Caco-2 (cell line): ENCODE results near the gene HOXB8. TPM values are rescaled to one million over a fixed set of nuclear protein-coding genes. Genes with fewer than 3 reads are reported as not detected.

Experiments
- BruUV-seq: library from RNA; stranded (reverse); fragments of 400-500 nt; replicated peaks from 2 replicates; lab custom pipeline; 2021; lab: Mats Ljungman, UMichigan
- CTCF ChIA-PET: fragments of 300-600 bp; sonication (Branson Sonifier 250); formaldehyde crosslinking; loops from one replicate; lab custom pipeline; 2022; ENCODE audit warnings: antibody characterized with exemption; lab: Charles Lee
- POLR2A ChIA-PET: fragments of 300-600 bp; sonication (Branson Sonifier 250); formaldehyde crosslinking; loops from one replicate; lab custom pipeline; 2022; ENCODE audit warnings: antibody characterized with exemption; lab: Charles Lee
- DNase-seq, 2 experiments: peaks; one replicate each; pipeline versions ENCODE4 v3.0.0 to v3.0.0-alpha.2; 2020 to 2022
- H3K27me3 ChIP-seq: replicated peaks from 2 replicates; pipeline ENCODE4 v1.6.0; 2011; ENCODE audit warnings: low read length; ENCODE audit not compliant: control insufficient read depth, insufficient read depth
- H3K36me3 ChIP-seq: 2 replicates; pipeline ENCODE4 v1.5.1; 2011; ENCODE audit warnings: low read length; ENCODE audit not compliant: control insufficient read depth, insufficient read depth
- H3K4me1 ChIP-seq: fragments of 250-450 bp; sonication (Bioruptor Pico); 2 replicates; pipeline ENCODE4 v1.5.1; 2020; ENCODE audit warnings: mild to moderate bottlenecking
- H3K4me3 ChIP-seq: 2 replicates; pipeline ENCODE4 v1.5.1; 2011; ENCODE audit warnings: low read depth, mild to moderate bottlenecking, control low read depth, low read length
- H3K9me3 ChIP-seq: fragments of 250-450 bp; sonication (Bioruptor Pico); 2 replicates; pipeline ENCODE4 v1.5.1; 2020; ENCODE audit warnings: mild to moderate bottlenecking, moderate library complexity
- H3K27ac Mint-ChIP-seq: one replicate; pipeline ENCODE4 v1.8.0; 2022; ENCODE audit warnings: mixed read lengths; ENCODE audit not compliant: unreplicated experiment
- H3K27me3 Mint-ChIP-seq: one replicate; pipeline ENCODE4 v1.8.0; 2022; ENCODE audit warnings: mixed read lengths; ENCODE audit not compliant: insufficient read depth, unreplicated experiment
- H3K36me3 Mint-ChIP-seq: one replicate; pipeline ENCODE4 v1.8.0; 2022; ENCODE audit warnings: mild to moderate bottlenecking, mixed read lengths; ENCODE audit not compliant: insufficient read depth, unreplicated experiment
- H3K4me1 Mint-ChIP-seq: one replicate; pipeline ENCODE4 v1.8.0; 2022; ENCODE audit warnings: low read depth, mixed read lengths; ENCODE audit not compliant: unreplicated experiment
- H3K4me3 Mint-ChIP-seq: one replicate; pipeline ENCODE4 v1.8.0; 2022; ENCODE audit warnings: mild to moderate bottlenecking, moderate library complexity, mixed read lengths; ENCODE audit not compliant: unreplicated experiment
- H3K9me3 Mint-ChIP-seq: one replicate; pipeline ENCODE4 v1.8.0; 2022; ENCODE audit warnings: mixed read lengths; ENCODE audit not compliant: unreplicated experiment
- CTCF ChIP-seq, 2 experiments: fragments of 200-600 bp in 1 of 2; IDR thresholded peaks; 1 replicate in 1 of 2; 2 replicates in 1 of 2; pipeline versions ENCODE4 v1.5.1 to v1.8.0; 2011 to 2022; ENCODE audit warnings: antibody characterized with exemption in 1 of 2, control low read depth in 1 of 2, inconsistent platforms in 1 of 2, low read depth in 1 of 2, low read length in 1 of 2, mild to moderate bottlenecking in 1 of 2, moderate library complexity in 1 of 2; ENCODE audit not compliant: insufficient read depth in 1 of 2, severe bottlenecking in 1 of 2, unreplicated experiment in 1 of 2
- intact Hi-C: fragments of 100-400 bp; cut with micrococcal nuclease; formaldehyde crosslinking; loops from one replicate; pipeline ENCODE4 v1.10.0; 2022; ENCODE audit not compliant: unreplicated experiment
- total RNA-seq: library from RNA; stranded (reverse); gene quantifications from 2 replicates; pipeline ENCODE4 v1.2.3, GENCODE V29; 2022

Gene HOXB8
- total RNA-seq, 1 experiment from 2014 or later = 1.2 TPM

DNA sequence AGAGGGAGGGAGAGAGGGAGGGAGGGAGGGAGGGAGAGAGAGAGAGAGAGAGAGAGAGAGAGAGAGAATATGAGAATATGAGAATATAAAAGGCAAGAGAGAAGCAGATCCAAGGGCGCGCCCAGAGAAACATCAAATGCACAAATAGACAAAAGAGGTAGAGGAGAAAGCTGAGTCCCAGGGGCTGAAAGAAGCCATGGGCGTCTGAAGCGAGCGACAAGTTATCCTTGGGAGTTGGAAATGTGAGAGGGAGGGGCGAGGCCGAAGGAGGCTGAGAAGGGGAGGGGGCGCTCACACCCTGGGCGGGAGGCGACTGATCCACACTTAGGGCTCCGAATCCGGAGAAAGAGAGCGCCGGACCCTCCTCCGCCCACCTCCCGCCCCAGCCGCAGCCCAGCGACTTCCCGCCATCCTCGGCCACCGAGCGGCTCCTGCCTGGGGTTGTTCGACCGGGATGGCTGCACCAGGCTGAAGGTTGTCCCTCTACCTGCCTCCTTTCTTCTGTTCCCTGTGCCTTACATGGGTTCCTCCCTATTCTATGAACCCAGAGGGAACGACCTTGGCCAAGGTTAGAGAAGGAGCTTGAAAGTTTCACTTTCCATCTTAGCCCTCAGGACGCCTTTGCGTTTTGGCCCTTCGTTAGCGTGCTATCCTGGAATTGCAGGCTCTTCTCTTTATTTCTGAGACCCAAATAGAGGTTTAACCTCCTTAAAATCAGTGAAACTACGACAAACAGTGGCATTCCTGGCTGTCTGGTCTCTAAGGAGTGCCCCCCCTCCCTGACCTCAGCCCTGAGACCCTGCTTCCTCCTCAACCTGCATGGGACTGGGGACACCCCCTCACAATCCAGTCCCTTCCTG is 32.2 kb upstream of the HOXB8 start:
- no peaks in the 10 kb centered on the region for H3K36me3 ChIP-seq
- peak overlapping the region; percentile 30 for H3K4me3 ChIP-seq
- Mint-ChIP-seq H3K27ac (peak overlapping the region; percentile 28), H3K27me3 (peaks cover 24% of the 10 kb centered on the region), H3K4me3 (peak overlapping the region; percentile 77), H3K36me3 (no peaks in the 10 kb centered on the region), H3K4me1 (peaks cover 7% of the 10 kb centered on the region), H3K9me3 (no peaks in the 10 kb centered on the region)
- intact Hi-C loops = loop anchor here (2.0 kb wide), 1 partner anchor 21 kb away; the partner anchor contains the start of gene HOXB9
- DNase-seq = peak; percentile 70 to 73
- H3K27me3 ChIP-seq = no peaks in the 10 kb centered on the region
- TSS peak; percentile 58 for BruUV-seq
- peaks cover 9% of the 10 kb centered on the region; the same call in 1 of the 2 replicates for H3K4me1 ChIP-seq
- ChIA-PET POLR2A (interaction anchor here (0.7 kb wide), 2 partner anchors 134 to 146 kb away, joined by 5 read pairs; no protein-coding TSS in a partner anchor), CTCF (interaction anchor here (0.7 to 1.0 kb wide), 2 partner anchors 22 to 31 kb away, joined by 3 to 5 read pairs; no protein-coding TSS in a partner anchor)
- no peaks in the 10 kb centered on the region for H3K9me3 ChIP-seq
- no peak for TF ChIP-seq CTCF (IDR thresholded peaks at IDR 0.05; ENCODE audit: insufficient read depth in 1 of 2, low read depth in 1 of 2, low read length in 1 of 2, severe bottlenecking in 1 of 2, unreplicated experiment in 1 of 2)

GRCh38 chr17:48646183-48647102 is 31.4 kb upstream of the HOXB8 start:
- no peaks in the 10 kb centered on the region for H3K9me3 Mint-ChIP-seq
- no TSS peak for BruUV-seq
- no peak for TF ChIP-seq CTCF (IDR thresholded peaks at IDR 0.05; ENCODE audit: insufficient read depth in 1 of 2, low read depth in 1 of 2, low read length in 1 of 2, severe bottlenecking in 1 of 2, unreplicated experiment in 1 of 2)

More at GRCh38 chr17:48646183-48647102, 31.4 kb upstream of the HOXB8 start:
- Histone ChIP-seq H3K4me3 (peak overlapping the region; percentile 30), H3K9me3 (no peaks in the 10 kb centered on the region), H3K4me1 (peaks cover 9% of the 10 kb centered on the region; the same call in 1 of the 2 replicates), H3K36me3 (no peaks in the 10 kb centered on the region), H3K27me3 (no peaks in the 10 kb centered on the region)
- intact Hi-C loops = loop anchor here (2.0 kb wide), 1 partner anchor 20 kb away; the partner anchor contains the start of gene HOXB9
- Mint-ChIP-seq H3K4me1 (peaks cover 7% of the 10 kb centered on the region), H3K27me3 (peaks cover 24% of the 10 kb centered on the region), H3K27ac (no peak overlapping the region), H3K4me3 (peak overlapping the region; percentile 77), H3K36me3 (no peaks in the 10 kb centered on the region)
- peak; percentile 73 to 82 for DNase-seq
- CTCF ChIA-PET = interaction anchor here (0.5 to 0.7 kb wide), 2 partner anchors 23 to 53 kb away, joined by 3 to 5 read pairs; no protein-coding TSS in a partner anchor
- POLR2A ChIA-PET = interaction anchor here (0.7 kb wide), 2 partner anchors 133 to 147 kb away, joined by 5 read pairs; no protein-coding TSS in a partner anchor
